ENCODE data around the gene SRD5A1.

DNA sequence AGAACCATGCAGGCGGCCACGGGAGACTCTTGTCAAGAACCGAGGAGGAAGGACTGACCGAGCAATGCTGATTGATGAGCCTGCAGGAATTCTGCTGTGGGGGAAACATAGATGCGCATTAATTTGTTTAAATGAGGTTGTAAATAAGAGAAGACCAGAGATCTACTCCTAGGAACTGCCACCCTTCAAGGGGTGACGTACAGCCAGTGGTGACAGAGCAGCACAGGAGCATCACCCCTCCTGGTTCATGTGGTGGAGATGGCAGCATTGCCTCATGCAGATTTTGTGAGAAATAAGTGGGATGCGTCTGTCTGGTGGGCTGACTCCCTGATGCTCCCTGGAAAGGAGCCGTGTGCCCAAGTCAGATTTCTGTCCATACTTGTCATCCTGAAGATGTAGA is 22.2 kb downstream of the SRD5A1 start:
- TF ChIP-seq EZH2phosphoT487 (IDR thresholded peaks at IDR 0.05; ENCODE audit: insufficient read depth, low read depth) = no peak
- TF ChIP-seq EZH2 (IDR thresholded peaks at IDR 0.05; ENCODE audit: insufficient read depth, poor library complexity, severe bottlenecking) = no peak
